22Rv1 (cell line): Measurements from ENCODE around the gene VEGFB.

Experiments used
- H3K27ac ChIP-seq: fragments of 450-650 bp; 2 replicates; pipeline ENCODE4 v1.5.1; 2017
- ZFX ChIP-seq: fragments of 450-650 bp; IDR thresholded peaks from 2 replicates; pipeline ENCODE4 v1.6.1; 2017; ENCODE audit warnings: antibody characterized with exemption, borderline replicate concordance
- TF ChIP-seq, protein P1 (sequence below): fragments of 450-650 bp; IDR thresholded peaks from 2 replicates; pipeline ENCODE4 v1.5.1; 2017; ENCODE audit warnings: mild to moderate bottlenecking

The VEGFB gene

DNA sequence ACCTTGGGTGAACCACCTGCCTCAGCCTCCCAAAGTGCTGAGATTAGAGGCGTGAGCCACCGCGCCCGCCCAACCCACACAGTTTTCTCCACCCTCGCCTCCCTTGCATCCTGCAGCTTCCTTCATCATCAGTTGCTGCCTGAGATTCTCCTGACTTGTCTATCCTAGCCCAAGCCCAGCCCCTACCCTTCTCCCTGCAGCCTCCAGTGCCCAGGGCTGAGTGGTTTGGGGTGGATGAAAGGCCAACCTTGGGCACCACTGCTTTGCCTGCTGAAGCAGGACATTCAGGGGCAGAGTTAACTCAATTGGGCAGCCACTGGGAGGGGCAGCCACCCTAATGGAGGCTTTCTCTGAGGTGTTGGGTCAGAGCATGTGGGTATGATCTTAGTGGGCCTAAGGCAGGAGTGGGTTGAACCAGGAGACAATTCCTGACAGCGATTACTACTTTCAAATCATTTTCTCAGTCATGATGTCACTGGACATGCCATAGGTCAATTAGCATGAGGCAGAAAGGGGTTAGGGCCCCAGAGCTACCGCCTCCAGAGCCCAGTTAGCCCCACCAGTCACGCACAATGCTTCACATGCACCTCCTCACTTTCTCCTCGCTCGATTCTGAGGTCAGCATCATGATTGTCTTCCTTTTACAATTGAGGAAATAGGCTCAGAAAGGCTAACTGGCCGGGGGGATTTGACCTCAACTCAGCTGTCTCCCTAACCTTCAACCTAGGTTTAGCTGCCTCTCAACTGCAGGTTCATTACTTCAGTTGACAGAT, 5.5 kb downstream of the VEGFB start:
- TF ChIP-seq ZFX: no peak
- TF ChIP-seq, protein P1, sequence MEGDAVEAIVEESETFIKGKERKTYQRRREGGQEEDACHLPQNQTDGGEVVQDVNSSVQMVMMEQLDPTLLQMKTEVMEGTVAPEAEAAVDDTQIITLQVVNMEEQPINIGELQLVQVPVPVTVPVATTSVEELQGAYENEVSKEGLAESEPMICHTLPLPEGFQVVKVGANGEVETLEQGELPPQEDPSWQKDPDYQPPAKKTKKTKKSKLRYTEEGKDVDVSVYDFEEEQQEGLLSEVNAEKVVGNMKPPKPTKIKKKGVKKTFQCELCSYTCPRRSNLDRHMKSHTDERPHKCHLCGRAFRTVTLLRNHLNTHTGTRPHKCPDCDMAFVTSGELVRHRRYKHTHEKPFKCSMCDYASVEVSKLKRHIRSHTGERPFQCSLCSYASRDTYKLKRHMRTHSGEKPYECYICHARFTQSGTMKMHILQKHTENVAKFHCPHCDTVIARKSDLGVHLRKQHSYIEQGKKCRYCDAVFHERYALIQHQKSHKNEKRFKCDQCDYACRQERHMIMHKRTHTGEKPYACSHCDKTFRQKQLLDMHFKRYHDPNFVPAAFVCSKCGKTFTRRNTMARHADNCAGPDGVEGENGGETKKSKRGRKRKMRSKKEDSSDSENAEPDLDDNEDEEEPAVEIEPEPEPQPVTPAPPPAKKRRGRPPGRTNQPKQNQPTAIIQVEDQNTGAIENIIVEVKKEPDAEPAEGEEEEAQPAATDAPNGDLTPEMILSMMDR: no peak
- peak overlapping the region; percentile 97 for H3K27ac ChIP-seq

DNA sequence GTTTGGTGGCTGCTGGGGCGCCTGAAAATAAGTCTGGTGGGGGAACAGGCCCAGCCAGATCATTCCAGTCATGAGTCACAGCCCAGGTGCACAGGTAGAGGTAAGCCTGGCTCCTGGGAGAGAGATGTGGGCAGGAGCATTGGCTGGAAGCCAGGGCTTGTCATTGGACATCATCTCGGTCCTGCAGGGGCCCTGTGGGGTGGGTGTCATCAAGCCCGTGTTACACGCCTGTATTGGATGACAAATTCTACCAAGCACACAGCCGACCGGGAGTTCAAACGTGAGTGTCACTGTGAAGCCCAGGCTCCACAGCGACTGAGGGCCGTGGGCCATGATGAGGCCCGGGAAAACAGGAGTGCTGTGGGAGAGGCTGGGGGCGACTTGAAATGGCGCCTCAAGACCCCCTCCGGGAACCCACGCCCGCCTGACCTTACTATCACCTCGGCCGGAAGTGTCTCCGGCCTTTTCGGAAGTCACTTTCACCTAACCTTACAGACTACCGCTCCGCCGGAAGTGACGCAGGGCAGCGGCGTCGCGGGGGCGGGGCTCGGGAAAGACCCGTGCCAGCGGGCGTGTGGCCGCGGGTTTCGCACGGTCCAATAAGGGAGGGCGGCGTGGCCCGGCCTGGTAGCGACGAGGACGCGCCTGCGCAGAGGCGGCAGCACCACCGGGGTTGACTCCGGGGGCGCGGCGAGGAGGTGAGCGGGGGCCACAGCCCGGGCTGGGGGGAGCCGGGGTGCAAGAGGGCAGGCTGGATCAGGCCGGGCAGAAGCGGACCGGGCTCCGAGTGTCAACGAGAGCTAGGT, 6.3 kb downstream of the VEGFB start, which contains the start of gene FKBP2:
Gene FKBP2, plus strand, starts transcription at position 661 of the 806 bp plus-strand sequence. CDS start 1,293 bp downstream, outside the sequence.
- peak within 1 kb of the TSS; percentile 97 for H3K27ac ChIP-seq
- no peak for TF ChIP-seq ZFX
- TF ChIP-seq, protein P1: no peak

DNA sequence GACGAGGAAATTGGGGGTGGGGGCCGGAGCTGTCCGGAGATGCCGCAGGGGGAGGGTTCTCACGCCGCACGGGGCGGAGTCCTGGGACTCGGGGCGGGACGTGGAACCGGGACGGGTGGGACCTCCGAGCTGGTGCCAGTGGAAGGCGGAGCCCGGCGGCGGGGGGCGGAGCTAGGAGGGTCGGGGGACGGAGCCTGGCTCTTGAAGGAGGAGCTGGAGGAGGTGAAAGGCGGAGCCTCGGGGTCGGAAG, 6.8 kb downstream of the VEGFB start:
- peak overlapping the region; percentile 97 for H3K27ac ChIP-seq
- TF ChIP-seq, protein P1: no peak
- TF ChIP-seq ZFX: no peak

DNA sequence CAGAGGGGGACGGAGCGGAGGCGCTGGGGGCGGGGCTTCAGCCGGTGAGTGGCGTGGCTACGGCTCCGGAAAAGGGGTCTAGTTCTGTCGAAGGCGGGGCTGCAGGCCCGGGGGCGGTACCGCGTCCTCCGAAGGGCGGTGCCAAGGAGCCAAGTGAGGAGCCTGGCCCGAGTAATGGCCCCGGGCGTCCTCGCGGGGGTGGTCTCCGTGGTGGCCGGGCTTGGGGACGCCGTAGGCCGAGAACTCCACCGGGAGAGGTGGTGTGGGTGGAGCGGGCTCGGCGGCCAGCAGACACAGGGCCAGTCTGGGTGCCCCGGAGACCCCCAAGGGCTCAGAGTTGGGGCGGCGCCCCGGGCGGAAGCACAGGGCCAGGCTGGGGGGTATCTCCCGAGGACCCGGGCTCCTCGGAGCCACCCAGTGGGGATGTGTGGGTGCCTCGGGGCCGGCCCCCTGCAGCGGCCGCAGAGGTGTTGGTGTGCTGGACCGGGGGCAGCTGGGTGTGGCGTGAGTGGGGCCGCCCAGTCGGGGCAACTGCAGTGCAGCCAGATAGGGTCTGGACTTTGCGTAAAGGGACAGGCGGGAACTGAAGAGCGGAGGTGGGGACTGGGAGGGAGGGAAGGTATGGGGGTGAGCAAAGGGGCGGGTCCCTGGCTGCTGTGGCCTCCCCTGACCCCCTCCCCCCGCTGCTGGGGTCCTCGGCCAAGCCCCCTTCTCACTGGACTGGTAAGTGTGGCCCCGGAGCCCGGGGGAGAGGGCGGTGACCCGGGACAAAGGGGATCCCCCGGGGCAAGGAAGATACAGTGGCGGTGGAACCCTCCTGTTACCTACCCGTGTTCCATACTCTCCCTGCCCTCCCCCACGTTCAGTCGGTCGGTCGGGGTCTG, 7.3 kb downstream of the VEGFB start:
- H3K27ac ChIP-seq: peak overlapping the region; percentile 97
- no peak for TF ChIP-seq ZFX
- TF ChIP-seq, protein P1: no peak

DNA sequence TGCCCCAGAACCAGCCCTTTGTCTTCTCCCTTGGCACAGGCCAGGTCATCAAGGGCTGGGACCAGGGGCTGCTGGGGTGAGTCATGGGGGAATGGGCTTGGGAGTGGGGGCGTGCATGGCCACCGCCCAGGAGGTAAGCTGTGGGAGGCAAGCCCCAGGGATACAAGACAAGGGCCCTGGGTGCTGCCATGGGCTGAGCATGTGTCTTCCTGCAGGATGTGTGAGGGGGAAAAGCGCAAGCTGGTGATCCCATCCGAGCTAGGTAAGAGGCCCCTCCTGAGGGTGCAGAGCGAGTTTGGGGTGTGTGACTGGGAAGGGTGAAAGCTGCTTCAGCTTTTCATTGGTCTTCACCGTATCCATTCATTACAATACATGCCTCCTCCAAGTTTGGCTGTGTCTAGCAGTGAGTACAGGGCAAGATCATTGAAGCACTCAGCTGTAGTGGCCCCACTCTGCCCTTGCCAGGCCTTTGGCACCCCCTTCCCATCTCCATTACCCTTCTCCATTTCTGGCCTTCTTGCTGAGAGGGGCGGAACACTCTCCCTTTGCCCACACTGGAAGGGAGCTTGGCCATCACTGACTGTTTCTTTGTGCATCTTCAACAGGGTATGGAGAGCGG, 9.0 kb downstream of the VEGFB start:
- TF ChIP-seq, protein P1: no peak
- no peak for TF ChIP-seq ZFX
- H3K27ac ChIP-seq: peak overlapping the region; percentile 97

DNA sequence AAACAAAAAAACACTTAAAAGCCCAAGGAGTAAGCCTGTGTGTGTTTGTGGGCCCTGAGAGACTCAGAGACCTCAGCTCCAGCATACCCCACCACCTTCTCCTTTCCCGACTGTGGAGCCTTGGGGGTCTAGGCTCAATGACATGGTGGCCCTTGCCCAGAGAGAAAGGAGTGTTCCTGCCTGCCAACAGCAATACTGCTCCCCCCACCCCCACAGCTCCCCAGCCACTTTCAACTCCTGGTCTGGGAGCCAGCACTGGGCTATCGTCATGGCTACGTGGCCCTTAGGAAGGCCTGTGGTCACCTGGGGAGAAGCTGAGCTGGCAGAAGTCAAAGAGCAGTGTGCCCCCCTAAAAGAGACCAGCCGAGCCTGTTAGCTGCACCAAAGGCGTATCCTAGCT, 9.7 kb downstream of the VEGFB start:
- TF ChIP-seq ZFX: no peak
- TF ChIP-seq, protein P1: no peak
- H3K27ac ChIP-seq: peak overlapping the region; percentile 97
